HT-29 (cell line): ENCODE results near the gene WDR5. TPM values are rescaled to one million over a fixed set of nuclear protein-coding genes. Genes with fewer than 3 reads are reported as not detected.
A peak's percentile ranks its signal among the peaks of the same experiment; 100 is the strongest.

Experiments
- DNase-seq: peaks from one replicate; pipeline ENCODE4 v3.0.0-alpha.2; 2015; ENCODE audit warnings: low spot score
- total RNA-seq: library from RNA; depleted of rRNA; stranded (reverse); fragments of >200 nt; shearing (Covaris generic); gene quantifications from 2 replicates; pipeline ENCODE4 v1.2.3, GENCODE V29; 2014

Gene WDR5
- total RNA-seq, 1 experiment from 2014 or later, result 37.3 TPM

- no peak for DNase-seq
These were observed 4.2 kb upstream of the WDR5 start for GRCh38 chr9:134131471-134132207.

GRCh38 chr9:134132208-134132870 is 3.5 kb upstream of the WDR5 start:
- no peak for DNase-seq

- DNase-seq, result peak; percentile 38
These were observed 936 bp upstream of the WDR5 start for GRCh38 chr9:134134949-134135342.

DNA sequence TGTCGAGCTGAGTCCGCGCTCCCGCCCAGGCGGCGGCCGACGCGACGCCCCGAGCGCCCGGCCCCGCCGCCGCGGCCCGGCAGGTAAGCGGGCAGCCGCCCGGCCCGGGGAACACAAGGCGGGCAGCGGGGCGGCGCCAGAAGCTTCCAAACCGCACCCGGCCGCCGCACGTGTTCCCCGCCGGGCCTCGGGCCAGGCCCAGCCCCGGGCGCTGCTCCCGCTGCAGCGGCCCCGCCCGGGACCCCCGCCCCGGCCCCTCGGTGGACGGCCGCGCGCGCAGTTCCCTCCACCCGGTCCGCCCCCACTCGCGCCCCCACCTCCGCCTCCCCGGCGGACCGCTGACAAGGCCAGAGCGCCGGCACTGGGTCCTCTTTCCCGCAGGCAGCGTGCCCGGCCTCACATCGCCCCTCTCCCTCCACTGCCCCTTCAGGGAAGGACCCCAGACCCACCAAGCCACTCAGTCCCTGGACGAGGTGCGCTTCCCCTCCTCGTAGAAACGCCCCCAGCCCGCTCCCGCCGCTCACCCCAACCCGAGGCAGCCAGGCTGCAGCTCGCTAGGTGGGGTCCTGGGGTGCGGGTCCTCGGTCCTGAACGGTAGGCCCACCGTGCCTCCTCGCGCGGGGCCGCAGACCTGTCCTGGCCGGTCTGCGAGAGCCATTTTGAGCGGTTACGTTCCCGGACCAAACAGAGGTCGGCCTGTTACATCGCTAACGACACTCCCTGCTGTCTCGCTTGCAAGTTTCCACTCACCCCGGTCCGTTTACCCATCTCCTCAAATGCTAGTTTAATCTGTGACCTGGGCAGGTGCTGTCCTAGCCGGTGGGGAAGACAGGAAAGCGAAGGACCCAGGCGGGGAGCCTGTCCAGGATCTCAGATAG is 475 bp downstream of the WDR5 start:
- peak; percentile 34 for DNase-seq

DNA sequence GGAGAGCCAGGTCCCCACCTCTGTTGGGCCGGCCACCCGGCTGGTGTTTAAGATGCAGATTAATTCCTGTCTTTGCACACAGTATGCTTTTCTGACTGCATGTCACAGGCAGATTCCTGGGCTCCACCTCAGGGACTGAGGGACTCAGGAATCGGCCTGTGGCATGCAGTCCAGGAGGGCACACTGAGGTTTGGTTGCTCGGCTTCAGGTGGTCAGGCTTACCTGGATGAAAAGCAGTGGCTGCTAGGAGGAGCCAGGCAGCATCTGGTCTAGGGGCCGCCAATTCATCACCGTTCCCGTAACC is 1.1 kb downstream of the WDR5 start:
- peak; percentile 34 for DNase-seq

DNA sequence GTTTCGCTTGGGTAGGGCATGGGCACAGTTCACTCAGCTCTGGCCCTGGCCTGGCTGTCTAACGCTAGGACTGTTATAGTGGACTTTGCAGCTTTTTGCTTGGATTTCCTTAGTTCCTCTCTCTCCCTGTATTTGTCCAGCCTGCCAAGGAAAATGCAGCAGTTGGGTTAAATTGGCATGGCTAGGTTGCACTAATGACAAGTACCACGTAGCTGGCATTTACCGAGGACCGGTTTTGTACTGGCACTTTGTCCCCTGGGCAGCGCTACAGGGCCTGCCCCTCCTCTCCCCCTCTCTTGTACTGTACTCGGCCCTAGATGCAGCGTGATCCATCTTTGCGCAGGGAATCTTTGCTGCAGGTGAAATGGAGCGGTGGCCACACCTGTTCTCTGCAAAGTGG is 2.4 kb downstream of the WDR5 start:
- DNase-seq, result no peak

- no peak for DNase-seq
These were observed 3.2 kb downstream of the WDR5 start for GRCh38 chr9:134139081-134139480.

DNA sequence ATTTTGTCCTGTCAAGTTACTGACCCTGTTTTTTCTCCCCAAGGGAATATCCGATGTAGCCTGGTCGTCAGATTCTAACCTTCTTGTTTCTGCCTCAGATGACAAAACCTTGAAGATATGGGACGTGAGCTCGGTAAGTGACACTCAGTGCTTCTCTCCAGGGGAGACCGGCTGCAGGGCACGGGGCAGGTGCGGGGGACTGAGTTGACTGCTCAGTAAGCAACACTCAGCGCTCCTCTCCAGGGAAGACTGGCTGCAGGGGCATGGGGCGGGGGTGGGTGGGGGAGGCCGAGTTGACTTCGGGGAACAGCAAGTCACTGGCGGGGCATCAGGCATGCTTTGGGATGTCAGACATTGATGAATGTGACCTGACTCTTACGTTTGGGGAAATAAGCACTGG is 6.0 kb downstream of the WDR5 start:
- no peak for DNase-seq

DNA sequence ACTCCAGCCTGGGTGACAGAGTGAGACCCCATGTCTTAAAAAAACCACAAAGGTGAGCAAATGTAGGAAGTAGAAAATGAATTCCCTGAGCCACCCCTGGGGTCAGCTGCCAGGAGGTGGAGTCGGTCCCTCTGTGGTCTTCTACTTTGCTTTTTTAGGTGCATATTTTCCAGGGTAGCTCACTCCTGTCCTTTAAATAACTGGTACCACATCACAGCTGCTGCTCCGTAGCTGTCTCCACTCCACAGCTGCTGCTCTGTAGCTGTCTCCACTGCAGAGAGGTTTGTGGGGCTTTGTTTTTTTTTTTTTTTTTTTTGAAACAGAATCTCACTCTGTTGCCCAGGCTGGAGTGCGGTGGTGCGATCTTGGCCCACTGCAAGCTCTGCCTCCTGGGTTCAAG is 8.9 kb downstream of the WDR5 start:
- DNase-seq, result no peak

DNA sequence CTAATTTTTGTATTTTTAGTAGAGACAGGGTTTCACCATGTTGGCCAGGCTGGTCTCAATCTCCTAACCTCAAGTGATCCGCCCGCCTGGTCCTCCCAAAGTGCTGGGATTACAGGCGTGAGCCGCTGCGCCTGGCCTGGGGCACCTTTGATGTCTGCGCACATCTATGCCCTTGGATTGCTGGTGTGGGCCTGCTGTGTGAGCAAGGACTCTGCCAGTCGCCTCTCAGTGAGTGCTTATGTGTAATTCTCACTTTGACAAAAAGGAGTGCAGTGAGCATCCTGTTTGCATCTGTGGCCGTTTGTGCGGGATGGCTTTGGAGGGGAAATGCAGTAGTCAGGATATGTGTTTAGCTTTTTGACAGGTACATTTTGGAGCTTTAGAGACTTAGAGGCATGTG is 9.4 kb downstream of the WDR5 start:
- DNase-seq, result no peak

DNA sequence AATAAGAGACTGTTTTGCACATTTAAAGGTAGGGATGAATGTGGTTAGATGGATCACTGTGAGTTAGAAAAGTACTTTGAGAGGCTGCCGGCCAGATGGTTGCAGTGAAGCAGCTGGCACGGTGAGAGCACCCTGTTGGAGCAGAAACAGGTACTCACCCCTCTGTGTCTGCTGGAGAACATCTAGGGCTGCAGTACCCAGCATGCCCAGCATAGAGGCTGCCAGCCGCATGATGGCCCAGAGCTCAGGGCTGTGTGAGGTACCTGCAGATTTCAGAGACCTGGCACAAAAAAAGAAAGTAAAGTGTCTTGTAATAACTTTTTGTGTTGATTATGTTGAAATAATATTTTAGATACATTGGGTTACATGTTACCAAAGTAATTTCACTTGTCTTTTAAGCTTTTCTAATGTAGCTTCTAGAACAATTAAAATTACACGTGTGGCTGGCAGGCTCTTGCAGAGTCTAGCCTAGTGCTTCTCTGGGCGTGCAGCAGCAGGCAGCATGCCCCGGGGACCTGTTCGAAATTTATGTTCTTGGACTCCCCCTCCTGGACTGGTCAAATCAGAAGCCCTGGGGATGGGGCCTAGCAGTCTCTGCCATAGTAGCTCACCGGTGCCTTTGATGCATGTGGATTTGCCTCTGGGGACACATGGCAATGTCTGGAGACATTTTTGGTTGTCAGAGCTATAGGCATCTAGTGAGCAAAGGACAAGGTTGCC is 11.1 kb downstream of the WDR5 start:
- DNase-seq, result no peak

GRCh38 chr9:134149380-134149779 is 13.5 kb downstream of the WDR5 start:
- no peak for DNase-seq

DNA sequence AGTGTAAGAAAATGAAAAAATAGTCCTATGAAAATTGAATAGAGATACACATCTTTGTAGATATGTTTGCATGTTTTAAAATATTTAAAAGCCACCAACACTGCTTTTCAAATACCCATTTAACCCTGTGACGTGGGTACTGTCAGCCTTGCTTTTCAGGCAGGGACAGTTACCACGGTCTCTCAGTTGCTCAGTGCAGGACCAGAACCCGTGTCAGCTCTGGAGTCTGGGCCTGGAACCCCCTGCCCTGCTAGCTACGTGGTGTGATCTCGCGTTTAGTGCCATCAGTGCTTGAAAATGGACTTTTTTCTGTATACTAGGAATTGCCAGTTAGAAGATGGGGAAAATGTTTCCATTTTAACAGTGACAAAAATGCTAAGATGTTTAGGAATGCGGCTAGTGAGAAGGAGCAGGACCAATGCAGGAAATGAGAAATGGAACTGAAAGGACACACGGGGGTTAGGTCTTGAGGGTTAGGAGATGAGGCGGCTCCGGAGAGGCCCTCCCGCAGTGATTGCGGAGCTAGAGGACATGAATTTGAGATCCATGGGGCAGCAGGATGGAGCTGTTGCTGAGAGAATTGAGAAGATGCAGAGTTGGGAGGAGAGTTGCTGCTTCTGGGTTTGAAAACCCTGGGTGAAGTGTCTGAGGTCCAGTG is 14.8 kb downstream of the WDR5 start:
- no peak for DNase-seq

DNA sequence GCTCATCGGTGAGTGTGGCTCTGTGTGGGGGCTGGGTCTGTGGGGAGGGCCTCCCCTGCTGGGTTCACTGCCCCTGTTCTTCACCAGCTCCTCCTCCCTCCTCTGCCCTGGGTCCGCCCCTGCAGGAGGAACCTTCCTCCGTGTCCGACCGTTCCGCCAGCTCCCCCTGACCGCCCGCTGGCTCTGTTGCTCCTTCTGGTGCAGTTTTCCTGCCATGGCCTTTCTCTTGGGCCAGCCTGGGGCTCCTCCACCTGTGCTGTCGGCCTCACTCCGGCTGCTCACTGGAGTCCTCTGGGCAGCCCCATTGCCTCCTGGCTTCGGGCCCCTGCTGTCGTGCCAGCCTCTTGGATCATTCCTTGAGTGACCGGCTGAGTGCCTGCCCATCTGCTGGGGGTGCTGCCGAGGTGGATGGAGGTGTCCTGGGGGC is 16.2 kb downstream of the WDR5 start:
- DNase-seq, result no peak

- DNase-seq, result no peak
These were observed 16.6 kb downstream of the WDR5 start for GRCh38 chr9:134152488-134152887.

- DNase-seq, result no peak
These were observed 17.6 kb downstream of the WDR5 start for GRCh38 chr9:134153450-134153849.

GRCh38 chr9:134154262-134154701 is 18.4 kb downstream of the WDR5 start:
- no peak for DNase-seq

- no peak for DNase-seq
These were observed 20.0 kb downstream of the WDR5 start for GRCh38 chr9:134155812-134156377.

DNA sequence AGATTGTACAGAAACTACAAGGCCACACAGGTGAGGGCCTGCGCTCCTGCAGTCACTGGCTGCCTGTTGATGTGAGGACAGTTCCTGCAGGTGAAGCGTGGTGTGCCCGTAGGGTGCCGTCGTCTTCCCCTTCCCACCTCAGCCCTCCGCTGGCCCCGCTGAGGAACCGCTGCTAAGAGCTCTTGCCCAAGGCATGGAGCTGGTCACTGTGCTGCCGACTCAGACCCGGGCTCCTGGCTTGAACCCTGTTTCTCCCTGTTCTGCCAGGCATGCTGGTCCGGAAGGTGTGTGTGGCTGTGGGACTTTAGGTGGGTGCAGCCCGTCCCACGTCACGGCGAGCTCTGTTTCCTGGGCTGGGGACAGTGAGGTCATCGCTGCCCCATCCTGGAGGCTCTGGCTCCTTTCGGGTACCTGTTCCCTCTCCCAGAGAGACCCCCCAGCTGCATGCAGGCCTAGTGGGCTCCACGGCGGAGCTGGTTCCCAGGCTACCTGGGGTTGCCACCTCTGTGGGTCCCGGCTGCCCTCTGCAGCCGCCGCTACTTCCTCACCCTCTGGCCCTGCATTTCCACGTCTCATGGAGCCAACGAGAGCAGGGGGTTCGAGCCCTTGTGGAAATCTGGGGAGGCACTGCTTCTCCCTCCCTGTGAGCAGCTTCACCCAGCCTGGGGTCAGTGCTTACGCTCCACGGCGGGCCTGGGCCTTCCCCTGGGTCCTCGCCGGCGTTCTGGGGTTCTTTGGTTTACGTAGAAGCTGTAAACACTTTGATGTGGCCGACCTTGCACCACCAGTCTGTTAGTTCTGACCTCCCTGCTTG is 20.9 kb downstream of the WDR5 start:
- no peak for DNase-seq

DNA sequence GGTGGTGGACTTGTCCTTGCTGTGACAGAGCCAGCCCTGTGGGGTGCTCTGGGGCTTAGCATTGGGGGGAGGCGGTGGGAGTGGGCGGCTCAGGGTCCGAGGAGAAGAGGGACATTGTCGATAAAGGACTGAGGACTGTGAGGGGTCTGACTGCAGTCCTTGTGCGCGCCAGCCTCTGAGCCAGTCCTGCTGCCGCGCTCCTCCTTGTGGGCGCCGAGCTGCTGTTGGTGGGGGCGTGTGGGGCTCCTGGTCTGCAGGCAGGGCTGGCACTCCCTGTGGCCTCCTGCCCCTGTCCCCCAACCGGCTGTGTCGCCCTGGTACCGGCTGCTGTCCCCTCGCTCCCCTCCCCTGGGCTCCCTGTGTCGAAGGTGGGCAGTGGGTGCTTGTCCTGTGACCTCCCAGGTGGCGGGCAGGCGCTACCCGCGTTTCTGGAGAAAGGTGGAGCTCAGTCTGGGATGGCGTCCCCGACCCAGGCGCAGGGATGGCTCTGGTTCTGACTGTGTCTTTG is 21.6 kb downstream of the WDR5 start:
- DNase-seq, result no peak
